Adipocyte (in vitro differentiated cells): ENCODE data around the gene SLITRK1.
A peak's percentile ranks its signal among the peaks of the same experiment; 100 is the strongest.

Experiments used
- DNase-seq: peaks from one replicate; pipeline ENCODE4 v3.0.0-alpha.2; 2015; ENCODE audit warnings: low read depth
- H3K27me3 ChIP-seq: replicated peaks from 2 replicates; pipeline ENCODE4 v1.7.0; 2013; ENCODE audit warnings: mild to moderate bottlenecking, low read length, moderate library complexity; ENCODE audit not compliant: control insufficient read depth, insufficient read depth
- H3K36me3 ChIP-seq: 2 replicates; pipeline ENCODE4 v1.7.0; 2013; ENCODE audit warnings: low read length, mild to moderate bottlenecking, moderate library complexity; ENCODE audit not compliant: control insufficient read depth, insufficient read depth, severe bottlenecking
- H3K4me1 ChIP-seq: 2 replicates; pipeline ENCODE4 v1.7.0; 2013; ENCODE audit warnings: mild to moderate bottlenecking, low read length, moderate library complexity; ENCODE audit not compliant: control insufficient read depth, insufficient read depth
- H3K4me3 ChIP-seq: 2 replicates; pipeline ENCODE4 v1.7.0; 2013; ENCODE audit warnings: mild to moderate bottlenecking, low read length, moderate library complexity
- H3K9ac ChIP-seq: 2 replicates; pipeline ENCODE4 v1.7.0; 2013; ENCODE audit warnings: mild to moderate bottlenecking, low read length, moderate library complexity
- H3K9me3 ChIP-seq: 2 replicates; pipeline ENCODE4 v1.7.0; 2013; ENCODE audit warnings: mild to moderate bottlenecking, low read length, moderate library complexity; ENCODE audit not compliant: control insufficient read depth

SLITRK1 gene

GRCh38 chr13:83881917-83882605 lies at the start of gene SLITRK1:
SLITRK1 (minus strand) TSS chr13:83882474; CDS start chr13:83881507, 967 bp downstream.
- H3K27me3 ChIP-seq, result peaks cover 48% of the 10 kb centered on the region
- peaks cover 26% of the 10 kb centered on the region for H3K4me1 ChIP-seq
- H3K4me3 ChIP-seq, result peak within 1 kb of the TSS; percentile 69
- H3K9me3 ChIP-seq, result no peaks in the 10 kb centered on the region
- no peaks in the 10 kb centered on the region for H3K36me3 ChIP-seq
- DNase-seq, result peak; percentile 83
- no peak within 1 kb of the TSS for H3K9ac ChIP-seq

DNA sequence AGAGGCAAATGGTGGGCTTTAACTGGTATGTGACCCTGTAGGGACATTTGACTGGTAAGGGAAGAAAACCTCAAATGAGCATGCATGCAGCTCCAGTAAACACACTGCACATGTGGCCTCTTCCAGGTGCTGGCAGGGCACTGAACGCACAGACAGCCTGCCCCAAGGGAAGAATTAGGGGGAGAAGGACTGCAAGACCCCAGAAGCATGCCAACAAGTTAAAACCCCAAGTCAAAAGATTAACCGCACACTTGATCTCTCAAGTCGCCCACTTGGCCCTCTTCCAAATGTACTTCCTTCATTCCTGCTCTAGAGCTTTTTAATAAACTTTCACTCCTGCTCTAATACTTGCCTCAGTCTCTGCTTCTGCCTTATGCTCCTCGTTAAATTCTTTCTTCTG lies 46.9 kb upstream of the SLITRK1 start:
- Histone ChIP-seq H3K9ac (no peak overlapping the region), H3K4me3 (no peak overlapping the region), H3K27me3 (no peaks in the 10 kb centered on the region), H3K9me3 (no peaks in the 10 kb centered on the region), H3K4me1 (no peaks in the 10 kb centered on the region), H3K36me3 (no peaks in the 10 kb centered on the region)
- no peak for DNase-seq

GRCh38 chr13:83919775-83920174 lies 37.5 kb upstream of the SLITRK1 start:
- H3K9ac ChIP-seq, result no peak overlapping the region
- no peaks in the 10 kb centered on the region for H3K4me1 ChIP-seq
- H3K27me3 ChIP-seq, result no peaks in the 10 kb centered on the region
- H3K9me3 ChIP-seq, result no peaks in the 10 kb centered on the region
- no peak for DNase-seq
- H3K36me3 ChIP-seq, result no peaks in the 10 kb centered on the region
- H3K4me3 ChIP-seq, result no peak overlapping the region

GRCh38 chr13:83914368-83914767 lies 32.1 kb upstream of the SLITRK1 start:
- no peaks in the 10 kb centered on the region for H3K27me3 ChIP-seq
- DNase-seq, result no peak
- no peak overlapping the region for H3K4me3 ChIP-seq
- no peaks in the 10 kb centered on the region for H3K9me3 ChIP-seq
- no peaks in the 10 kb centered on the region for H3K4me1 ChIP-seq
- H3K36me3 ChIP-seq, result no peaks in the 10 kb centered on the region
- no peak overlapping the region for H3K9ac ChIP-seq

GRCh38 chr13:83907196-83907989 lies 25.1 kb upstream of the SLITRK1 start:
- Histone ChIP-seq H3K27me3 (no peaks in the 10 kb centered on the region), H3K36me3 (no peaks in the 10 kb centered on the region), H3K4me3 (no peak overlapping the region), H3K4me1 (no peaks in the 10 kb centered on the region), H3K9ac (no peak overlapping the region), H3K9me3 (no peaks in the 10 kb centered on the region)
- DNase-seq, result no peak

DNA sequence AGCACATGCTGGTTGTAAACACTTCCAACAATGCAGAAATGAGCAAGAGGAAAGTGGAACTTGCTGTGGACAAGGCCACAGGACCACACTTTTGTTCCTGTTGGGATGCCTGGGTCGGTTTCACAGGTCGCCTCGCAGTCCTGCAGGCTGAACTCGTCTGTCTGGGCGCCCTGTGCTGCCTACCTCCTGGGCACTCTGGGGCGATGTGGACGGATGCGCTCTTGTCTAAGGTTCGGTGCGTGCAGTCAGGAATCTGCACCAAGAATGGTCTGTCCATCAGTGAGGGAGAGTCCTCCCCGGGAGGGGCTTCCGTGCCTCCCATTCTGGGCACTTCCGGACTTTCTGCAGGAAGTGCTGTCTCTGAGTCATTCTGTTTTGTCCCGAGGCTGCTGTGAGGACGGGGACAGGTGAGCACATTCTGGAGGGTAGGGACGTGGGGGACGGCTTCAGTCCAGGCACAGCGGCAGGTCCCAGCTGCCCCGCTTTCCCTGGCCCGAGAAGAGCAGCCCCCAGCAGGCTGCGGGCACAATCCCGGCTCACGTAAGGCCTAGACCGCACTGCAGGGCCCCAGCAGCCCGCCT lies 24.1 kb upstream of the SLITRK1 start:
- no peaks in the 10 kb centered on the region for H3K9me3 ChIP-seq
- H3K4me1 ChIP-seq, result no peaks in the 10 kb centered on the region
- no peak overlapping the region for H3K9ac ChIP-seq
- H3K27me3 ChIP-seq, result no peaks in the 10 kb centered on the region
- no peak for DNase-seq
- no peak overlapping the region for H3K4me3 ChIP-seq
- no peaks in the 10 kb centered on the region for H3K36me3 ChIP-seq

DNA sequence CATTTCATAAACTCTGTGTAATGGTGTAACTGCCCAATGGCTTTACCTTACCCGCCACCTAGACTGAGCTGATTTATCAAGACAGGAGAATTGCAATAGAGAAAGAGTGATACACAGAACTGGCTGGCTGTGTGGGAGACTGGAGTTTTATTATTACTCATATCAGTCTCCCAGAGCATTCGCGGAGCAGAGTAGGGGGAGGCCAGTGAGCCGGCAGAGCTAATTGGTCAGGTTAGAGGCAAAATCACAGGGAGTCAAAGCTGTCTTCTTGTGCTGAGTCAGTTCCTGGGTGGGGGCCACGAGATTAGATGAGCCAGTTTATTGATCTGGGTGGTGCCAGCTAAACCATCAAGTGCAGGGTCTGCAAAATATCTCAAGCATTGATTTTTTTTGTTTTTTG lies 23.4 kb upstream of the SLITRK1 start:
- no peaks in the 10 kb centered on the region for H3K36me3 ChIP-seq

GRCh38 chr13:83895994-83896580 lies 13.8 kb upstream of the SLITRK1 start:
- H3K4me3 ChIP-seq, result no peak overlapping the region
- no peaks in the 10 kb centered on the region for H3K27me3 ChIP-seq
- H3K9me3 ChIP-seq, result no peaks in the 10 kb centered on the region
- no peak overlapping the region for H3K9ac ChIP-seq
- H3K4me1 ChIP-seq, result no peaks in the 10 kb centered on the region
- no peak for DNase-seq
- H3K36me3 ChIP-seq, result no peaks in the 10 kb centered on the region

More for the DNA sequence above, 23.4 kb upstream of the SLITRK1 start:
- DNase-seq, result no peak
- H3K27me3 ChIP-seq, result no peaks in the 10 kb centered on the region
- H3K4me1 ChIP-seq, result no peaks in the 10 kb centered on the region
- no peak overlapping the region for H3K4me3 ChIP-seq
- no peak overlapping the region for H3K9ac ChIP-seq
- H3K9me3 ChIP-seq, result no peaks in the 10 kb centered on the region

DNA sequence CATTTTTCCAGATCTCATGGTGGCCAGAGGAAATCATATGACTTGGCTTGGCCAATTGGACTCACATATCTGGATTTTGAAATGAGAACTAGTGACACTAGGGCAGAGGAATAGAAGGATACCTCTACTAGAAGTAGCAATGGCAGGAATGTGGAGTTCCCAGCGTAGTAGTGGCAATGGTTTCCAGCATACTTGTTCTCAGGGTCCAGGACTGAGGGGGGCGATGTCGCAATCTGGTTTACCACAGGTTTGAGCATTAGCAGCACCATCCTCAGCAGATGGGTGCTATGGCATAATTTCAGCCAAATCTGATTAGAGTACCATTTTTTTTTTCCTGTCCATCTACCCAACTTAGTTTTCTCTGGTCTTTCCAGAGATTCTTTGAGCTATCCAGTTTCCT lies 8.1 kb upstream of the SLITRK1 start:
- H3K4me1 ChIP-seq, result no peaks in the 10 kb centered on the region
- no peaks in the 10 kb centered on the region for H3K9me3 ChIP-seq
- DNase-seq, result no peak

GRCh38 chr13:83884141-83884540 lies 1.9 kb upstream of the SLITRK1 start:
- Histone ChIP-seq H3K4me1 (peaks cover 24% of the 10 kb centered on the region), H3K9me3 (no peaks in the 10 kb centered on the region), H3K27me3 (peaks cover 37% of the 10 kb centered on the region), H3K9ac (no peak overlapping the region), H3K36me3 (no peaks in the 10 kb centered on the region), H3K4me3 (no peak overlapping the region)
- peak; percentile 36 for DNase-seq

More for the DNA sequence above, 8.1 kb upstream of the SLITRK1 start:
- H3K4me3 ChIP-seq, result no peak overlapping the region
- no peaks in the 10 kb centered on the region for H3K27me3 ChIP-seq
- H3K9ac ChIP-seq, result no peak overlapping the region
- H3K36me3 ChIP-seq, result no peaks in the 10 kb centered on the region

DNA sequence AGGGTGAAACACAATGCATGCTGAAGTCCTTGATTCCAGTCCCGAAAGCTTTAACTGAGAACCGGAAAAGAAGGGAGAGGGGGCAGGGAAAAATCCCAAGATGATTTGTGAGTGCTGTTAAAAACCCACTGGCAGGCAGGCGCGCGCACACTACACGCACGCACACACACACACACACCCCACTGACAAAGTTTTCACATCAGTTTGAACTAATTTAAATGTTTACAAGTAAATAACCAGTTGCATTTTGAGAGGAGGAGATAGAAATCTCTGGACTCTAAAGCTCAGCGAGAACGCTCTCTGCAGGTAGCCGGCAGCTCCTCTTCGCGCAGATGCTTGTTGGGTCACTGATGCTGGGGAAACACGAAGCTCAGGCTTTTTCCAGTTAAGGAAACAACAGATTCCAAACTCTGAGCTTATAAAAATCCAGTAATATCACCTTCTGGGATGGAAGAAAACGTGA lies 818 bp upstream of the SLITRK1 start:
- peak overlapping the region; percentile 36 for H3K4me3 ChIP-seq
- H3K9ac ChIP-seq, result no peak overlapping the region
- DNase-seq, result no peak
- no peaks in the 10 kb centered on the region for H3K36me3 ChIP-seq
- H3K27me3 ChIP-seq, result peaks cover 47% of the 10 kb centered on the region
- no peaks in the 10 kb centered on the region for H3K9me3 ChIP-seq
- peaks cover 26% of the 10 kb centered on the region for H3K4me1 ChIP-seq
